Breast epithelium (tissue), 4 donors: ENCODE results near the gene ZNF668. TPM values are rescaled to one million over a fixed set of nuclear protein-coding genes. Genes with fewer than 3 reads are reported as not detected.

Experiments
- DNase-seq, 2 donors: peaks; one replicate each; pipeline ENCODE4 v3.0.0-alpha.2; 2019; ENCODE audit warnings: low spot score in 2 of 2
- H3K27ac ChIP-seq, 2 donors: fragments of 200-600 bp; sonication (generic) in 1 of 2; one replicate each; pipeline ENCODE4 v1.5.1; 2016 to 2019; ENCODE audit warnings: mild to moderate bottlenecking in 1 of 2
- H3K27me3 ChIP-seq, 2 donors: fragments of 200-600 bp; sonication (generic) in 1 of 2; one replicate each; pipeline versions ENCODE4 v1.5.1 to v1.6.0; 2017 to 2019; ENCODE audit warnings: control low read depth in 1 of 2, mild to moderate bottlenecking in 1 of 2
- H3K36me3 ChIP-seq: fragments of 200-600 bp; one replicate; pipeline ENCODE4 v1.5.1; 2019
- H3K4me1 ChIP-seq, 2 donors: fragments of 200-600 bp; sonication (generic); one replicate each; pipeline ENCODE4 v1.5.1; 2016 to 2019; ENCODE audit warnings: control low read depth in 1 of 2
- H3K4me3 ChIP-seq, 3 donors: fragments of 200-600 bp; sonication (generic); 1 replicate in 2 of 3; 2 replicates in 1 of 3; pipeline ENCODE4 v1.5.1; 2016 to 2019; ENCODE audit warnings: mild to moderate bottlenecking in 3 of 3, moderate library complexity in 2 of 3
- H3K9me3 ChIP-seq, 2 donors: fragments of 200-600 bp; sonication (generic) in 1 of 2; one replicate each; pipeline ENCODE4 v1.5.1; 2016 to 2019; ENCODE audit warnings: control low read depth in 1 of 2
- CTCF ChIP-seq, 3 donors: fragments of 450-650 bp; IDR thresholded peaks; one replicate each; pipeline ENCODE4 v1.5.1; 2016 to 2017; ENCODE audit warnings: antibody characterized with exemption in 3 of 3, mild to moderate bottlenecking in 3 of 3, moderate library complexity in 3 of 3
- POLR2A ChIP-seq: fragments of 450-650 bp; IDR thresholded peaks from one replicate; pipeline ENCODE4 v1.6.1; 2016; ENCODE audit warnings: antibody characterized with exemption, mild to moderate bottlenecking, moderate library complexity
- POLR2AphosphoS5 ChIP-seq, 3 donors: sonication (generic); formaldehyde crosslinking; IDR thresholded peaks; one replicate each; pipeline ENCODE4 v1.6.1; 2017; ENCODE audit warnings: antibody characterized with exemption in 3 of 3
- intact Hi-C: fragments of 100-400 bp; cut with DNase I; formaldehyde crosslinking; loops from one replicate; pipeline ENCODE4 v1.15.1; 2023; ENCODE audit warnings: low total_unique reads
- total RNA-seq, 3 donors: library from RNA; depleted of rRNA; stranded (reverse); fragments of >200 nt; gene quantifications; one replicate each; pipeline ENCODE4 v1.1.0, GENCODE V29; 2016

ZNF668 gene
- total RNA-seq, 3 donors from 2014 or later = 6.7 to 8.9 (median 8.8) TPM

- Histone ChIP-seq H3K9me3 (no peaks in the 10 kb centered on the region), H3K27ac (peak overlapping the region in 1 of 2 donors; percentile 87)
- intact Hi-C loops = no loop called here
Measured at GRCh38 chr16:31110106-31111034, 36.3 kb upstream of the ZNF668 start.

GRCh38 chr16:31109622-31110021 is 35.6 kb upstream of the ZNF668 start:
- Histone ChIP-seq H3K36me3 (peaks cover 4% of the 10 kb centered on the region), H3K4me1 (no peaks in the 10 kb centered on the region), H3K27me3 (no peaks in the 10 kb centered on the region), H3K4me3 (peak overlapping the region in 2 of 3 donors; percentile 84 to 99), H3K9me3 (no peaks in the 10 kb centered on the region), H3K27ac (peak overlapping the region in 1 of 2 donors; percentile 87)
- DNase-seq = no peak
- intact Hi-C loops = no loop called here
- TF ChIP-seq POLR2AphosphoS5 (IDR thresholded peaks at IDR 0.05) (no peak), CTCF (IDR thresholded peaks at IDR 0.05) (no peak), POLR2A (no peak)

More at GRCh38 chr16:31110106-31111034, 36.3 kb upstream of the ZNF668 start:
- Histone ChIP-seq H3K27me3 (no peaks in the 10 kb centered on the region), H3K36me3 (peaks cover 4% of the 10 kb centered on the region), H3K4me3 (no peak overlapping the region), H3K4me1 (no peaks in the 10 kb centered on the region)
- DNase-seq = no peak
- no peak for TF ChIP-seq POLR2AphosphoS5 (IDR thresholded peaks at IDR 0.05)
- no peak for TF ChIP-seq POLR2A
- TF ChIP-seq CTCF (IDR thresholded peaks at IDR 0.05) = no peak

DNA sequence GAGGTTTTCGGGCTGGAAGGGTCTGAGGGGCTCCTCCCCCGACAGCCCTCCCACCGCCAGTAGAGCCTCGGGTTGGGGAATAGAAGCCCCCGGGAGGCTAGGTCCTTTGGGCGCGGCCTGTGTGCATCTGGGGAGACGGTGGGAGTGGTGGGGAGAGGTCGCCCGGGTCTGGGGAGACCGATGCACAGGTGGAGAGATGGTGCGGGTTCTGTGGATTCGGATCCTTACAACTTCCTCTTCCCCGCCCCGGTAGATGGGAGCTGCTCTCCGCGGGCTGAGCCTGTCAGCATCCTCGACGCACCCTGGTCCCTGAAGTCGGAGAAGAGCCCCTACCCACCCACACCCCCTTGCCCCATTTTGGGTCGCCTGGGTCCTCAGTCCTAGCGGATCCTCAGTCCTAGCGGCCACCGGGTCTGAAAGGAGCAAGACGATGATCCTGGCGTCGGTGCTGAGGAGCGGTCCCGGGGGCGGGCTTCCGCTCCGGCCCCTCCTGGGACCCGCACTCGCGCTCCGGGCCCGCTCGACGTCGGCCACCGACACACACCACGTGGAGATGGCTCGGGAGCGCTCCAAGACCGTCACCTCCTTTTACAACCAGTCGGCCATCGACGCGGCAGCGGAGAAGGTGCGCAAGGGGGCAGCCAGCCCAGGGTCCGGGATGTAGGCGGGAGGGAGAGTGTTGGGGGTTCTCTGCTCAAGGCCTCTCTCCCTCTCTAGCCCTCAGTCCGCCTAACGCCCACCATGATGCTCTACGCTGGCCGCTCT is 34.9 kb upstream of the ZNF668 start:
- Histone ChIP-seq H3K4me3 (peak overlapping the region; percentile 84 to 99 (median 99)), H3K27ac (peak overlapping the region; percentile 87 to 91), H3K4me1 (no peaks in the 10 kb centered on the region), H3K27me3 (no peaks in the 10 kb centered on the region), H3K36me3 (peaks cover 4% of the 10 kb centered on the region), H3K9me3 (no peaks in the 10 kb centered on the region)
- TF ChIP-seq POLR2A (no peak), POLR2AphosphoS5 (IDR thresholded peaks at IDR 0.05) (no peak), CTCF (IDR thresholded peaks at IDR 0.05) (no peak)
- intact Hi-C loops = no loop called here
- DNase-seq = no peak

GRCh38 chr16:31108035-31108793 is 34.2 kb upstream of the ZNF668 start, which contains the start of gene BCKDK:
BCKDK (plus strand) TSS chr16:31108386; CDS start chr16:31109224, 838 bp downstream.
- H3K4me1 ChIP-seq = no peaks in the 10 kb centered on the region
- no peaks in the 10 kb centered on the region for H3K27me3 ChIP-seq
- no peaks in the 10 kb centered on the region for H3K9me3 ChIP-seq
- TF ChIP-seq CTCF (IDR thresholded peaks at IDR 0.05) (no peak), POLR2AphosphoS5 (IDR thresholded peaks at IDR 0.05) (peak; percentile 10 to 69 (median 45)), POLR2A (peak; percentile 46)
- no peak for DNase-seq
- H3K4me3 ChIP-seq = peak within 1 kb of the TSS; percentile 84 to 99 (median 99)
- H3K36me3 ChIP-seq = peaks cover 4% of the 10 kb centered on the region
- intact Hi-C loops = no loop called here
- H3K27ac ChIP-seq = peak within 1 kb of the TSS; percentile 87 to 91
